Measurements from ENCODE around the gene RAG1.

The RAG1 gene

DNA sequence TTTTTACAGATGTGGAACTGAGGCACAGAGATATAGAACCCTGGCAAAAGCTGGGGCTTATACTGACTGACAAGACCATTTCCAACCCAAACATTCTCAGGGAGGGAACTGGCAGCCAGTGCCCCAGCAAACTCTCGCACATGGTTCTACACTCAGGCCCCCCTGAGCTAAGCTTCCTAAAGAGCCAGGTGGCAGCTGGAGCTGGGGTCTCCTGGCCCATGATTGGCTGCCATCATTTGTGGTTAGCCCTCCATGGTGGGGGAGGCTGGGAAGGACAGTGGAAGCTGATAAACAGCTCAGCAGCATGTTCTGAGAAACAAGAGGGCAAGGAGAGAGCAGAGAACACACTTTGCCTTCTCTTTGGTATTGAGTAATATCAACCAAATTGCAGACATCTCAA is at the start of gene RAG1:
TSS of gene RAG1 (plus strand) at position 314 of the 400 bp plus-strand sequence. CDS start 5,298 bp downstream, outside the sequence.
- no peak for DNase-seq
- Histone ChIP-seq H3K4me3 (ENCODE audit: low read depth, low read length) (no peak within 1 kb of the TSS), H3K9me3 (ENCODE audit: severe bottlenecking) (no peaks in the 10 kb centered on the region), H3K27me3 (ENCODE audit: insufficient read depth, low read depth, severe bottlenecking) (no peaks in the 10 kb centered on the region), H3K36me3 (no peaks in the 10 kb centered on the region), H3K27ac (no peak within 1 kb of the TSS)
- TF ChIP-seq, protein P1, sequence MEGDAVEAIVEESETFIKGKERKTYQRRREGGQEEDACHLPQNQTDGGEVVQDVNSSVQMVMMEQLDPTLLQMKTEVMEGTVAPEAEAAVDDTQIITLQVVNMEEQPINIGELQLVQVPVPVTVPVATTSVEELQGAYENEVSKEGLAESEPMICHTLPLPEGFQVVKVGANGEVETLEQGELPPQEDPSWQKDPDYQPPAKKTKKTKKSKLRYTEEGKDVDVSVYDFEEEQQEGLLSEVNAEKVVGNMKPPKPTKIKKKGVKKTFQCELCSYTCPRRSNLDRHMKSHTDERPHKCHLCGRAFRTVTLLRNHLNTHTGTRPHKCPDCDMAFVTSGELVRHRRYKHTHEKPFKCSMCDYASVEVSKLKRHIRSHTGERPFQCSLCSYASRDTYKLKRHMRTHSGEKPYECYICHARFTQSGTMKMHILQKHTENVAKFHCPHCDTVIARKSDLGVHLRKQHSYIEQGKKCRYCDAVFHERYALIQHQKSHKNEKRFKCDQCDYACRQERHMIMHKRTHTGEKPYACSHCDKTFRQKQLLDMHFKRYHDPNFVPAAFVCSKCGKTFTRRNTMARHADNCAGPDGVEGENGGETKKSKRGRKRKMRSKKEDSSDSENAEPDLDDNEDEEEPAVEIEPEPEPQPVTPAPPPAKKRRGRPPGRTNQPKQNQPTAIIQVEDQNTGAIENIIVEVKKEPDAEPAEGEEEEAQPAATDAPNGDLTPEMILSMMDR (IDR thresholded peaks at IDR 0.05; ENCODE audit: low read depth, low read length) = no peak

DNA sequence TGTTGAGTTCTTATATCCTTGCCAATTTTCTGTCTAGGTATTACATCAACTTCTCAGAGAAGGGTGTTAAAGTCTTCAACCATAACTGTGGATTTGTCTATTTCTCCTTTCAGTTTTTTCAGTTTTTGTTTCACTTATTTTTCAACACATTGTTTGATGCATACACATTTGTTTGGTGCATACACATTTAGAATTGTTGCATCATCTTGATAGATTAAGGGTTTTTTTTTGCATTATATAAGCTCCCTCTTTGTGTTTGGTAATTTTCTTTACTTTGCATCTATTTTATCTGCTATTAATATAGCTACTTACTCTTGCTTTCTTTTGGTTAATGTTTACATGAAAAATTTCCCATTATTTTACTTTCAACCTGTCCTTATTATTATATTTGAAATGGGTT is 37.0 kb upstream of the RAG1 start:
- TF ChIP-seq, protein P1 (IDR thresholded peaks at IDR 0.05; ENCODE audit: low read depth, low read length) = no peak
- Histone ChIP-seq H3K36me3 (no peaks in the 10 kb centered on the region), H3K27ac (no peak overlapping the region), H3K4me3 (ENCODE audit: low read depth, low read length) (no peak overlapping the region), H3K27me3 (ENCODE audit: insufficient read depth, low read depth, severe bottlenecking) (no peaks in the 10 kb centered on the region), H3K9me3 (ENCODE audit: severe bottlenecking) (peaks cover 3% of the 10 kb centered on the region)
- DNase-seq = no peak

DNA sequence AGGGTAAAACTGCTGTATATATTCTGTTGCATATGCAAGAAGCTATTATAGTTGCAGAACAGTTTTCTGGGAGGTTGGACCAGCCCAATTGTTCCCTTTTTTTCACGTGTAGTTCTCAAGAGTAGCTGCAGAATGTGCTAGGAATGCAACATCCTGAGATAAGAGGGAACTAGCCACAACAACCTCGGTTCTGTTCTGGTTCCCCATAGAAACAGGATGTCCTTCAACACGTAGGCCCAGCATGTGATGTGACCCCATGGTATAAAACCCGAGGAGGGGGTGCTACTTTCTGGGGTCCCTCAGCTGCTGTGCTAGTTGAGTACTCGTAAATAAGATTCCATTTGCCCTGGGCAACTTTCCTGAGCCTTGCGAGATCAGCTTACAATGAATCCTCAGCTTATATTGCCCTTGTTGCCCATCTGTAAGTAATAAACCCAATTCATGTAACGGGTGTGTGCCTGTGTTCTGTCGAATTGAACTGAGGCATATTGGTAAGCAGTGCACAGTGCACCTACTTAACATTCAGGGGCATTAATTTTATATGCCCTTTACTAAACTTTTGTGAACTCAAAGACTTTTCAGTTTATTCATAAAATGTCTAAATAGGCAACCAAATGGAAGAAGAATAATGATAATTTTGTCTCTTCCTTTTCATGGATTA is 34.7 kb upstream of the RAG1 start:
- Histone ChIP-seq H3K27ac (no peak overlapping the region), H3K4me3 (ENCODE audit: low read depth, low read length) (no peak overlapping the region), H3K27me3 (ENCODE audit: insufficient read depth, low read depth, severe bottlenecking) (no peaks in the 10 kb centered on the region), H3K36me3 (no peaks in the 10 kb centered on the region), H3K9me3 (ENCODE audit: severe bottlenecking) (no peaks in the 10 kb centered on the region)
- no peak for DNase-seq
- TF ChIP-seq, protein P1 (IDR thresholded peaks at IDR 0.05; ENCODE audit: low read depth, low read length) = no peak

DNA sequence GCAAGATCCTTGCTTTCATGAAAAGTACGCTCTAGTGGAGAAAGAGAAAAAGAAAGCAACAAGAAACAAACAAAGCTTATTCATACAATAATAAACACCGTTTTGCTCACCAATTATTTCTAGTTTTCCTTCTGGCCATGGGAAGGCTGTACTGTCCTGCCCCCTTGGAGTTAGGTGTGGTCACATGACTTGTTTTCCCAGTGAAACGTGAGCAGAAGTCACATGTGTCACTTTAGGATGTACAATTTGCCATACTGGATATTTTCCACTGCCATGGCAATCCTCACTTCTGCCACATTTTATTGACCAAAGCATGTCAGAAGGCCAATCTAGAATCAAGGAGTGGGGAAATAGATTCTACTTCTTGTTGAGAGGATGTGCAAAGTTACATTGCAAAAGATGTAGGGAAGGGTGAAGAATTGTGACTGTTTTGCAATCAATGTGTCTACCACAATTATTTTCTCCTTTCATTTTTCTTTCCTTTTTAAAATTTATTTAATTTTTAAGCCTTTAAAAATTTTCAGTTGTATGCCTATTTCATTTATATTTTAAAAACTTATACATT is 33.4 kb upstream of the RAG1 start:
- H3K4me3 ChIP-seq (ENCODE audit: low read depth, low read length) = no peak overlapping the region
- H3K27me3 ChIP-seq (ENCODE audit: insufficient read depth, low read depth, severe bottlenecking) = no peaks in the 10 kb centered on the region
- no peaks in the 10 kb centered on the region for H3K9me3 ChIP-seq (ENCODE audit: severe bottlenecking)
- no peaks in the 10 kb centered on the region for H3K36me3 ChIP-seq
- TF ChIP-seq, protein P1 (IDR thresholded peaks at IDR 0.05; ENCODE audit: low read depth, low read length) = no peak
- no peak for DNase-seq
- no peak overlapping the region for H3K27ac ChIP-seq

DNA sequence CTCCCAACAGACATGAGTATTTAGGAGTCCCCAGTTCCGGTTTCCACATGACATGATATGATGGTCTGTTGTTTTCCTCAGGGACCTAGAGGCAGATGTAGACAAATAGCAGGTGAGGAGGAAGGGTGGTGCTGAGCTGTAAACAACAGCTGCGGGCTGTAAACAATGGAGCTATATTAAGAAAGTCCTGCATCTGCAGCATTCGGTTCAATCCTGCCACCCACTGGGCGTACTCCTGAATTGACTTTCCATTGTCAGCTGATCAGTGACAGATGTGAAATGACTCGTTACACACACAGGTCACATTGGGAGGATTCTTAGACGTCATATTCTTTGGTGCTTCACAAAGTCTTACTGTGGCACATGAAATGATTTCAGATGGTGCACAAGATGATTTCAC is 26.8 kb upstream of the RAG1 start:
- TF ChIP-seq, protein P1 (IDR thresholded peaks at IDR 0.05; ENCODE audit: low read depth, low read length) = peak; percentile 51; the same call in 1 of the 2 replicates
- Histone ChIP-seq H3K9me3 (ENCODE audit: severe bottlenecking) (no peaks in the 10 kb centered on the region), H3K4me3 (ENCODE audit: low read depth, low read length) (no peak overlapping the region), H3K27ac (no peak overlapping the region), H3K36me3 (no peaks in the 10 kb centered on the region), H3K27me3 (ENCODE audit: insufficient read depth, low read depth, severe bottlenecking) (no peaks in the 10 kb centered on the region)
- DNase-seq = peak; percentile 39
